Inferior parietal cortex (tissue), 1 donor: ENCODE measurements around the gene CRY1.
"Not testable (repeated sequence)": the region's sequence is repeated elsewhere in the genome, so short reads cannot be mapped to it uniquely, and the experiment has no call there.

Experiments
- DNase-seq: peaks from one replicate; pipeline ENCODE4 v3.0.0-alpha.2; 2016; ENCODE audit errors: extremely low spot score

CRY1 gene

GRCh38 chr12:107066691-107067090 is 26.7 kb downstream of the CRY1 start:
- no peak for DNase-seq

GRCh38 chr12:107064687-107065086 is 28.7 kb downstream of the CRY1 start:
- no peak for DNase-seq

DNA sequence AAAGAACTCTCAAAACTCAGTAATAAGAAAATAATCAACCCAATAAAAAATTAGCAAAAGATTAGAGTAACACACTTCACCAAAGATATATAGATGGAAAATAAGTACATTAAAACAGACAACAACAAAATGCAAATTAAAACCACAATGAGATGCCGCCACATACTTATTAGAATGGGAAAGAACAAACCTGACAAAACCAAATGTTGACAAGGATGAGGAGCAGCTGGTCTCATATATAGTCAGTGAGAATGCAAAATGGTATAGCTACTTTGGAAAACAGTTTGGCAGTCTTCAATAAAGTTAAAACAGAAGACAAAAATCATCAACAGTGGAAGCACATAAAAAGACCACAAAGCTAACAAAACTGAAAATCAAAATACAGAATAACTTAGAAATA is 29.1 kb downstream of the CRY1 start:
- no peak for DNase-seq

- DNase-seq: no peak
Observed at GRCh38 chr12:107058190-107058589, 35.2 kb downstream of the CRY1 start.

DNA sequence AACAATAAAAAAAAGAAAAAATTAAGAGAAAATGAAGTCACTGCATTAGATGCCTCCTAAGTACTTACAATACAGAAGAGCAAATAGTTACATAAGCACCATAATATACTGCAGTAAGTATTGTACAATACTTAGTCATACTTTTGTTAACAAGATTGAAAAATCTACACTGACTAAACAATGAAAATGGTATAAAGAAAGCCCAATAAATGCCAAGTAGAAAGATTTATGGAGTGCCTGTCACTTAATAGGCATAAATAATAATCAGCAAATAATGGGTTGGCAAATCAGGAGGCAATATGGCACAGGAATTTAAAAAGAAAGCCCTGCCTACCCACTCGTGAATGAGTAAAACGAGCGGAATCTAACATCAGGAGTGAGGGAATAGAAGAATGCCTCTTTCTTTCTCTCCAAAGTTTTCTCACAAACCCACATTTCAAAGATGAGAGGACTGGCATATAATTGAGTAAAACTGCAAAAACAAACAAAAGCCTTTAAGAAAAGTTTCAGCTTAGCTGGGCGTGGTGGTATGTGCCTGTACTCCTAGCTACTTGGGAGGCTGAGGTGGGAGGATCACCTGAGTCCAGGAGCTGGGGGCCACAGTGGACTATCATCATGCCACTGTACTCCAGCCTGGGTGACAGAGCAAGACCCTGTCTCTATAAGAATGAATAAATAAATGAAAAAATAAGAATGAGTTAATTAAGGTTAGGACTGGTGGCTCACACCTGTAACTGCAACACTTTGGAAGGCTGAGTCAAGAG is 36.1 kb downstream of the CRY1 start:
- no peak for DNase-seq

- no peak for DNase-seq
Observed at GRCh38 chr12:107053709-107054108, 39.6 kb downstream of the CRY1 start.

GRCh38 chr12:107045186-107045585 is 48.2 kb downstream of the CRY1 start:
- no peak for DNase-seq

- DNase-seq: no peak
Observed at GRCh38 chr12:107042801-107043200, 50.5 kb downstream of the CRY1 start.

DNA sequence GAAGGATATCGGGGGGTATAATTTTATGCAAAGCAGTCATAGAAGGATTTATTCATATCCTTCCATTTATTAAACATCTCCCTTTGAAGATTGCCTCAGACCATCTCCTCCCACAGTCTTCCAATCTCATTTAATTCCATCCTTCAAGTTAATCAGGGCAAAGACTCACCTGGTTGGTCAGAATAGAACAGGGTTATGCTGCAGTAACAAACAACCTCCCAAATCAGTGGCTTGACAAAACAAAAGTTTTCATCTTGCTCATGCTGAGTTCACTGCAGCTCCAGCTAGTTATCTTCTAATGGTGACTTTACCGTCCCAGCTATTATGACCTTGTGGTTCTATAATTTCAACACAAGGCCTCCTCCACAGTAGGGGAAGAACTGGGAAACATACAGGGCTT is 57.6 kb downstream of the CRY1 start:
- DNase-seq: no peak

- DNase-seq: no peak
Observed at GRCh38 chr12:107033758-107034739, 59.3 kb downstream of the CRY1 start.

- no peak for DNase-seq
Observed at GRCh38 chr12:107032266-107032665, 61.1 kb downstream of the CRY1 start.

DNA sequence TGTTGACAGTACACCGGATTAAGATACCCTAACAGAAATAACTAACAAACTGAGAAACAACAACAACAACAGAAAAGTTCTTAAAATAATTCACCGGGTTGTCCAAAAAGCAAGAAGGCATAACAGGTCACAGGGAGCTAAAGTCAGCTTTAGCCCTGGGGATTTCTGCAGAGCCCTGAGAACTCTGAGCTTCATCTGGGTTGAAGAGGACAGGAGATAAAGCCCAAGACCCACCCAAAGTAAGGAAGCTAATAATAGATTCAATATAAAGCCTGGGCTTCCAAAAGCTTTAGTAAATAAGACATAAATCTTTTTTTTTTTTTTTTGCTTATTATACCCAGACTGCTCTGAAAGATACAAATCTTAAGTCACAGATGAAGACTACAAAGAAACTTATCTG is 62.3 kb downstream of the CRY1 start:
- DNase-seq: no peak

- no peak for DNase-seq
Observed at GRCh38 chr12:107029081-107029480, 64.3 kb downstream of the CRY1 start.

DNA sequence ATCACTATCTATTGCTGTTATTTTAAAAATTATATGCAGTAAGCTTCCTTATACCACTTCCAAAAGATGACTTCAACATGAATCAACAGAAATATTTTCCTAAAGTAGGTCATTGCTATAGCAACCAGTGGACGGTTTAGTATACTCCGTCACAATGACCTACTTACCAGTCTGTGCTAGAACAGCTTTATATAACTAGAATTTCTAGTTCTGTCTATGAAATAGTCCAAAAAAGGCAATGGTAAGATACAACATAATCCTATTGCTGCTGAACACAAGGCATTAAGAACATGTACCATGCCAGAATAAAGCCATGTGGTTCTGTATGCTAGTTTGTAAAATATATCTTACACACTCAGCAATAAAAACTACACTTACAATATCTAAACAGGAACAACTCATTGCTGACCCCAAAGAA is 65.7 kb downstream of the CRY1 start:
- DNase-seq: peak; percentile 72

DNA sequence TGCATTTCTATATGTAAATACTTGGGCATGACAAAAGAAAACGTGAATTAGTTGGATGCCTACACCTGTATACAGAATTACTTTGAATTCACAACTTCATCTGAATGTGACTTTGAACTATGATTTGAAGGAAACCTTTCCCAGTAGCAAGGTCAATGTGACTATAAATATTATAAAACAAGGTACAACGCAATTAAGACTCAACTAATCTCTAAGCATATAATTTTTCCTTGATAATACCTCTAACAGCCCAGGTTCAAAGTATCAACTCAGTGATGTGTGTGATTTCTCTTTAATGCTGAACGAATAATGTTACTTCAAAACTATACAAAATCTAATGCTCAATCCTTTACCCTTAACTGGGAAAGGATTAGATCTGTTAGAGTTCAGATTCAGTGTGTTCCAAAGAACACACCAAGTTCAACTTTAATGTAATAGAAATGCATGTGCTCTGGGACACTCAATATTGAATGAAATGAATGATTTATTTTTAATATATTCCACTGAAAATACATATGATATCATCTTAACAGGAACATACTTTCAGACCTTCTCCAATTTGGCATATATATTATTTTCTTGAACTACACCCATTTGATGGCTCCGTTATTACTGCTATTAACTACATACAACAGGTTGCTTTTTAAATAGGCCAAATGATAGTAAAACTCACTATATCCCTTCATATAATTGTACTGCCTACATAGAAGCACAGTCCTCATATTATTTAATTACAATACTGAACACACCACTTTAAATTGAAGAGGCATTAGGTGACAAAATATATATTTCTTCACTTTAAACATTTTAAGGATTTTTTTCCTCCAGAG is 66.3 kb downstream of the CRY1 start:
- DNase-seq: no peak

- DNase-seq: not testable (repeated sequence)
Observed at GRCh38 chr12:107026356-107026755, 67.0 kb downstream of the CRY1 start.

GRCh38 chr12:107025671-107026070 is 67.7 kb downstream of the CRY1 start:
- no peak for DNase-seq

DNA sequence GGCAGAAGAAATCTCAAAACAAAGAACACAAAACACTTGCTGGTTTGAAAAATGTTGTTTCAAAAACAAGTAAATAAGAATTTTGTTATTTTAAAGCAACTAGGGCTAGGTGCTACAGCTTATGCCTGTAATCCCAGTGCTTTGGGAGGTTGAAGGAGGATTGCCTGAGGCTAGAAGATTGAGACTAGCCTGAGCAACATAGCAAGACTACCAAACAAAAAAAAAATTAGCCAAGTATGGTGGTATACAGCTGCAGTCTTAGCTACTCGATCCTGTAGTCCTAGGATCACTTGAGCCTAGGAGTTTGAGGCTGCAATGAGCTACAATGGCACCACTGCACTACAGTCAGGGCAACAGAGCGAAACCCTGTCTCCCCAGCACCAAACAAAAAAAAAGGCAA is 73.8 kb downstream of the CRY1 start:
- no peak for DNase-seq

- no peak for DNase-seq
Observed at GRCh38 chr12:107017042-107017441, 76.3 kb downstream of the CRY1 start.

DNA sequence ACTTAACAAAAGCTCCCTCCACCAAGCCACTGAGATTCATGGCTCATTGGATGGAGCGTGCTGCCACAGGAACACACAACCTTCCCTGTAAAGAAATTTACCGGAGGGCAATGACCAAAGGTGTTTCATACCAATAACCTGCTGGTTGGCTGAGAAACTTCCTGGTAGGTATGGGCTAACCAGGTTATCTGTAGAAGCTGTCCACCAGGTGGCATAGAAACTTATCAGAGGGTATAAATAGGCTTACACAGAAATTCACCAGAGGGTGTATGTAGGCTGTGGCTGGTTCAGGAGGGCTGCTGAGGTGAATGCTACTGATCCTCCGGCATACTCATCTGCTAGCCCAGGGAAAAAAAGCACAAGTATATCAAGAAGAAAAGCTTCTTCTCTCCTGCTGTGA is 79.3 kb downstream of the CRY1 start:
- DNase-seq: no peak

DNA sequence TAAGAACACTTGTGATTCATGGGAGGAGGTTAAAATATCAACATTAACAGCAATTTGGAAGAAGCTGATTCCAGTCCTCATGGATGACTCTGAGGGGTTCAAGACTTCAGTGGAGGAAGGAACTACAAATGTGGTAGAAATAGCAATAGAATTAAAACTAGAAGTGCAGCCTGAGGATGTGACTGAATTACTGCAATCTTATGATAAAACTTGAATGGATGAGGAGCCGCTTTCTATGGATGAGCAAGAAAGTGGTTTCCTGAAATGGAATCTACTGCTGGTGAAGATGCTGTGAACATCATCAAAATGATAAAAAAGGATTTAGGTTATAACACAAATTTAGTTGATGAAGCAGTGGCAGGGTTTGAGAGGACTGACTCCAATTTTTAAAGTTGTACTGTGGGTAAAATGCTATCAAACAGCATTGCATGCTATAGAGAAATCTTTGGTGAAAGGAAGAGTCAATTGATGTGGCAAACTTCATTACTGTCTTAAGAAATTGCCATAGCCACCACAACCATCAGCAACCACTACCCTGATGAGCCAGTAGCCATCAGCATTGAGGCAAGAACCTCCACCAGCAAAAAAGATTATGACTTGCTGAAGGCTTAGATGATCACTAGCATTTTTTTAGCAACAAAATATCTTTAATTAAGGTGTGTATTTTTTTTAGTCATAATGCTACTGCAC is 80.5 kb downstream of the CRY1 start:
- no peak for DNase-seq
